HG03095 (cell line): ENCODE measurements around the gene DST.
A peak's percentile ranks its signal among the peaks of the same experiment; 100 is the strongest.
"Not testable (repeated sequence)": the region's sequence is repeated elsewhere in the genome, so short reads cannot be mapped to it uniquely, and the experiment has no call there.

Experiments used
- ATAC-seq: cut with Tn5 transposase; IDR thresholded peaks from one replicate; pipeline ENCODE4 v1.9.1; 2021; ENCODE audit warnings: moderate library complexity; ENCODE audit not compliant: unreplicated experiment

DST gene

GRCh38 chr6:56664029-56664428 lies 21.3 kb upstream of the DST start:
- ATAC-seq, result no peak

DNA sequence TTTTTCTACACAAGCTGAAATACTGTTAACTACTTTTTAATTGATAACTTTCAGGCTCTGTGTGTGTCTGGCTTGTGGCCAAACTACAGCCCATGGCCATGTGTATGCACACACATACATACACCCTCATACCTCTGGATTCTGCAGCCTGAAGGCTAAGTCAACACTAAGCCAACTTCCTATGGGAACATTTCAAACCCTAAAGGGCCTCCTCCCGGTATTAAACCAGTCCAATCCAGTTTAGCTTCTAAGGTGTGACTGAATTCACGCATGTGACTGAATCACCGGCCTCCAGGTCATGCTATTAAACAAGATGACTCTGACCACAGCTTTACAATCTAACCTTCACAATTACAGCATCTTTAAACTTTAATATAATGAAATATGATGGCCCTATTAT lies 20.7 kb upstream of the DST start:
- ATAC-seq, result no peak

DNA sequence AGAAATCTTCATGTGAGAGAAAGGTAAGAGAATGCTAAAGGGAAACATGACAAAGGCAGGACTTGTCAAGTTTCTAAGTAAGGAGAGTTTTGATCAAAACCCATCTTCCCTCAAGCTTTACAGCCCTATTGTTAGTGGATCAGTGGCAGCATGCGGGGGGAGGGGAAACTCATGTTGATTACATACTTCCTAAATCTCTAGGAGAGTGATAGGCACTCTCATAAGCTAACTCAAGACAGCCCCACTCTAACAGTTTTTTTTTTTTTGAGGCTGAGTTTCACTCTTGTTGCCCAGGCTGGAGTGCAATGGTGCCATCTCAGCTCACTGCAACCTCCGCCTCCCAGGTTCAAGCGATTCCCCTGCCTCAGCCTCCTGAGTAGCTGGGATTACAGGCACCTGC lies 18.6 kb upstream of the DST start:
- not testable (repeated sequence) for ATAC-seq

- ATAC-seq, result no peak
These were observed 17.7 kb upstream of the DST start for GRCh38 chr6:56660381-56660730.

DNA sequence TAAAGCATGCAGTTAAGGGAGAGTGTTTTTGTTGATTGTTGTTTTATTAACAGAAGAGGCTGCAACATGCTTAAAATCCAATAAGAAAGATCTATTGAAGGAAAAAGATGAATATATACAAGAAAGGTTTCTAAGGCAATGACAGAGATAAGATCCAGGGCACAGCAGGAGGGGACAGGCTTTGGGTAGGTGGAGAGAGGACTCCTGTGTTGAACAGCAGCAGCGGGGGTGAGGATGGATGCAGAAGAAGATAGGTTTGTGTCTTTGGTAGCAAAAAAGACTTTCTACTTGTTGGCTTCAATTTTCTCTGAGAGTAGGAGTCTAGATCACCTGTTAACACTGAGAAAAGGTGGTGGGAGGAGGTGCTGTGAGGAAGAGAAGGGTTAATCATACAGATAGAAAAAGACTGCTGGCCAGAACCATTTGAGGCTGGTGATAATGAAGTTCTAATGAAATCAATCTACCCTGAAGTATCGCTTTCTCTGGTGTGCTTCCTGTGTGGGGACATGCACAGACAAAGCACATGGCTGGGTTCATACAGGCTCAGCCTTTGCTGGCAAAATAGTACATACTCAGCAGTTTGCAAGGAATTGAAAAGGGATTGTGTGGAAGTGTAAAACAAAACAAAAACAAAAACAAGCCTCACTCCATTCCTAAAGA lies 17.2 kb upstream of the DST start:
- ATAC-seq, result peak; percentile 80

DNA sequence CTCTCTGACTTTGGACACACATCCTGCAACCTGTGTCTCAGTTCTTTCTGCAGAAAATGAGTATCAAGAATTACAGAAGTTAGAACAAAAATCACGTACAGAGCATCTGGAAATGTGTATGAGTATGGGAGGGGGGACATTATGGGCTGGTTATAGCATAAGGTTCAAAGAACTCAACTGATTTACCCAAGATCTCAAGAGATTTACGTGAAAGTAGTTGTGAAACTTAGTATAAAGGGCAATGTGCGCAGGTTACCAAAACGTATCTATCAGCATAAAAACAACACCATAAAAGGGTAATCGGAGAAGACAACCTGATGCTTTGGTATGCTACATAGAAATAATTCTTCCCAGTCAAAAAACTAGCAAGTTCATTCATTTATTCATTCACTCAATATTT lies 15.6 kb upstream of the DST start:
- no peak for ATAC-seq

DNA sequence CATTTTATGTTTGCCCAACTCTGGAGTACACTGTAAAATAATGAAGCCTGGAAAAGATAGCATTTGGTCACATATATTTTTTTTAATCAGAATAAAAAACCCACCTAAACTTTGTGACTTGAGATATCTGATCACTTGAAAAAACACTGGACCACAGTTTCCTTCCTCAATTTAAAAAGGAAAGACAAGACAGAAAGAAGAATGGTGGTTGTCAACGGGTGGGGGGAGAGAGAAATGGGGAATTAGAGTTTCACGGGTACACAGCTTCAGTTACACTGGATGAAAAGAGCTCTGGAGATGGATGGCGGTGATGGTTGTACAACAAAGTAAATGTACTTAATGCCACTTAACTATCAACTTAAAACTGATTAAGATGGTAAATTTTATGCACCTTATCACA lies 14.7 kb upstream of the DST start:
- no peak for ATAC-seq

DNA sequence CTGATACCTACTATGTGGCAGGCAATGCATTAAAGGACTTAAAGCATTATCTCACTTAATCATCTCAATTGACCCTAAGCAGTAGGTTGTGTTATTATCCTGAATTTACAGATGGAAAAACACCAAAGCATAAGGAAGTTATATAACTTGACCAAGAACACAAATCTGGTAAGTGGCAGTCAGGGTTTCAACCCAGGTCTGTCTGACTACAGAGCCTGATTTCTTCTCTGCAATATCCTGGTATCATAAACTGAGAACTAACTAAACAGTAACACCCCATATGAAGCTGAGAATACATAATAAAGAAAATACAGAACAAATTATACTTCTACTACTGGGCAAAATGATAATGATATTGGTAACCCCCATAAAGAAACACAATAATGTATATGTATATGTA lies 13.8 kb upstream of the DST start:
- no peak for ATAC-seq

GRCh38 chr6:56655996-56656395 lies 13.3 kb upstream of the DST start:
- no peak for ATAC-seq

DNA sequence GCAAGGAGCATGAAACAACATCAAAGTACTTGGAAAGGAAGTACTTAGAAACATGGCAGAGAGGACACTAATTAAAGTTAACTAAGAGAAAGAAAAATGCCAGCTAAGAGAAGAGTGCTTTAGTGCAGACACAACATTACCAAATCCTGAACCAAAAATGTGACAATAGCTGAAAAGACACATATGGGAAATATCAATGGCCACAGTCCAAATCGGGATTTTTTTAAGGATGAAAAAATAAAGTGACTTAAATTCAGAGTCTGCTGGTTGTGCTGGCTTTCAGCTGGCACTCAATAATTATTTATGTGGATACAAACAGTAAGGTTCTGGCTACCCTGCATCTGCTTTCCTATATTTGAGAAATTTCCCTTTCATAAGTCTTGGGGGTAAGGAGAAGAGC lies 12.6 kb upstream of the DST start:
- no peak for ATAC-seq

DNA sequence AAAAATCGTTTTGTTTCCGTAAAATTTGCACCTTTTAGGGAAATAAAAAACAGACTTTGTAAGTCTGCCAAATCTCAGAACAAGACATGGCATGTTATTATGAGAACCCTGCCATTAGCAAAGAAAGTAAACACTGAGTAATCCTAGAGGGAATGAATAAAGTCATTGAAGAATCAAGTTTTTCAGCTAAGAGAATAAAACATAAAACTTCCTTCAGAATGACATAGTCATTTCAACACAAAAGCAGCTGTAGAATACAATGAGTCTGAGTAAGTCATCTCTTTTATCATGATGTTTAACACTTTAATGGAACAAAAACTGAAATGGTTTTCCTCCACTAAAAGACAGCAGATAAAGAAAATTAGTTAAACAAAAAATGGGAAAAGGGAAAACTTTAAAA lies 10.3 kb upstream of the DST start:
- ATAC-seq, result no peak

DNA sequence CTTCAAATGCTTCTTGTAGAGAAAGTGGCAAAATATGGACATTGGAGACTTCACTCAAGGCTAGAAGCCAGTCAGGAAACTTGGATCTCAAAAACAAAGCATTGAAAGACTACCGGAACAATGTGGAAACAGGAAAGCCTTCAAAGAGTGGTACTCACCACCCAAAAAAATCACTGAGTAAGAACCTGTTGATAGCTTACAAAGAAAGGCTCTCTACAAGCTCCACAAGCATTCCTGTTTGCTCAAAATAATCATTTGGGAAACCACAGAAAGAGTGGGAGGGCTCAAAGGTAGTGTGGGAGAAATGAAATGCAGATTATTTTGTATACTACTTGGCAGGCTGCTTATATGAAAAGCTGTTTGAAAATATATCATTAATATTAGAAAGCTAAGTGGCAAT lies 9.5 kb upstream of the DST start:
- no peak for ATAC-seq

GRCh38 chr6:56650191-56650590 lies 7.5 kb upstream of the DST start:
- no peak for ATAC-seq

DNA sequence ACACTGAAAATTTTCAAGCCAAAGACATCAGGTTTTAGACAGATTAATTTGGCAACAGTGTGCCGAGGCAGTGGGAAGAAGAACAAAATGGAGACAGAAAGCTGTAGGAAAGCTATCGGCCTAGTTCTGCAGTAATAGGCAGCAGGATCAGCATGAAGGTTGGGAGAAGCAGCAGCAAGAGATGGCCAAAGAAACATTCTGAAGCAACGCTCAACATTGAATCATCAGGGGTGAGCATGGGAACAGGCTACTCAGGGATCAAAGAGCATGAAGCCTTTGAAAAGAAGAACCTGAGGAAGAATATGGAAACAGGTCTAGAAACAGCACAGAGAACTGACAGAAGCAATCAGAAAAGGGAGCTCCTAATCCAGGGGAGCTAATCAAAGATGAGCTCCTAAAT lies 7.1 kb upstream of the DST start:
- ATAC-seq, result no peak

DNA sequence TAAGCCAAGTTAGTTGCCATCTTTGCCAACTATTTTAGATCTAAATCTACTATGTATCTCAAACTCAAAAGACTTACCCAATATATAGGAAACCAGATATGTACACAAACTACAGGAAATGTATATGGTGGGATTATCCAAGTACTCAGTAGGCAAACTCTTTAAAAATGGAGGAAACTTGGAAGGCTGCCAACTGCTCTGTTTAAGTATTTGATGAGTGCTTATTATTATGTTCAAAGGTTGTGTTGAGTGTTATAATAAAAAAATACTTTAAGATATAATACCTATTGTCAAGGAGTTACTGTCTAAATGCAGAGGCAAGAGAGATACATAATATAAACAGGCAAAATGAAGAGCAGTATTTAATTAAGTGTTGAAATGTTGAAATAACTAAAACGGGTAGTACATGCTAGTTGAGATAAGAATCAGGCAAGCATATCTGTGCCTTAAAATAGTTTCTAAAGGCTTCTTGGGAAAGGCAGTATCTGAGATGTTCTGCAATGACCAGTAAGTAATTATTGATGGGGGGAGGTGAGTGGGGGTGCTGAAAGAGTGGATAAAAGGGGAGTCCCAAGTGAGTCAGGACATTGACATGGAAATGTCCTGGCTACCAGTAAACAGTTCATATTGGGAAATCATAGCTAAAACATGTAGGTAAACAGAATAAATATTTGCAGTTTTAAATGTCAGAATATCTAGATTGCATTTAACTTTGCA lies 6.5 kb upstream of the DST start:
- ATAC-seq, result no peak

DNA sequence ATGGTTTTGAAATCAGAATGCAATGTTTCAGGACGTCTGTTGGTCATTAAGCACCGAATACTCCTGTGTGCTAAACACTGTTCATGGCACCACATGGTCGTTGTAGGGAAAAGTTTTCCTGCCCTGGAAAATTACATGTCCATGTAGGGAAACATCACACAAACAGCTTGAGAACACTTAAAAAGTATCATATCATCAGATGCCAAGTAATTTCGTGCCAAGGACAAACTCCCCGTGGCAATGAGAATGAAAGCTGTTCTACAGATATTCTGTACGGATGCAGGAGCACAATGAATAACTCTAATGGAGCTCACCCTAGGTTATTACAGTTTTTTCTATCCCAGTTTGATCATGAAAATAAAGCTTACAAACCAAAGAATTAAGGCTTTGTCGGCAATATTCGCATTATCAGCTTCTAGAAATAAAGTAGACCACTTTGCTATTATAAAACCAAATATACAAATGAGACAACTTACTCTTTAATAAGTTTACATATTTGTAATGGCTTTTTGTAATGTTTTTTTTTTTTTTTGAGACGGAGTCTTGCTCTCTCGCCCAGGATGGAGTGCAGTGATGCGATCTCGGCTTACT lies 4.6 kb upstream of the DST start:
- ATAC-seq, result no peak

- no peak for ATAC-seq
These were observed 1.7 kb upstream of the DST start for GRCh38 chr6:56644366-56644765.

- ATAC-seq, result no peak
These were observed 845 bp upstream of the DST start for GRCh38 chr6:56643379-56644089.

- ATAC-seq, result no peak
These were observed 2.3 kb downstream of the DST start for GRCh38 chr6:56640374-56640773.

DNA sequence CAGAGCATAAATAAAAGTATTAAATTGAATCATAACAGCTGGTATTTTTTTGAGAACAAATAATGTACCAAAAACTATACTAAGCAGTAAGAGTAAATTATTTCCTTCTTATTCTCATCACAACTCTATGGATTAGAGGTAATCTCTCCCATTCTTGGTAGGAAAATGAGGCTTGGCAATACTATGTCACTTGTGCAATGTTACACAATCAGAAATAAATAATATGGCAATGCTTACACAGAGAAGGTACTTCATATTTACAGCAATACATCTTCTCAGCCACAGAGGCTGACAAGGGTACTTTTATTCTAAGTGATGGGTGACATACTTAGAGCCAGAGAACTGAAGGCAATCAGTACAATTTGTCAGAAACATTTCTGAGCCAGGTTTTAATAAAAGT lies 3.9 kb downstream of the DST start:
- no peak for ATAC-seq

GRCh38 chr6:56637640-56638039 lies 5.0 kb downstream of the DST start:
- no peak for ATAC-seq

DNA sequence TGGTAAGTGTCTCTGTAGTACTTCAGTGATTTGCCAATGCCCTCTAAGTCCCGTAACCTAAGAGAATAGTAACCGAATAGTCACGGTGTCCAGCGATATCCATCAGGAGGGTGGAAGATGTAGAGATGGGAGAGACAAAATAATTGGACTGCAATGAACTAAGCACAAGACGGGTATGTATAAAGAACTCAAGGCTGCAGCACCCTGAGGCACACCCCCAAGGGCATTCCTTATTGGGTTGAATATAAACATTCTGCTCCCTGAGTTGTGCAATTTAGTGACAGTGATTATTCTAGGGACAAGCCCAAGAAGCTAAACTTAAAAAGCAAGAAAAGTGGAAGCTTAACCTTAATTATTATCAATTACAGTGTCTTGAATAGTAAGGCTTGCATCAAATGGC lies 14.6 kb downstream of the DST start:
- no peak for ATAC-seq
